ENCODE results near the gene SPO11. TPM values are rescaled to one million over a fixed set of nuclear protein-coding genes. Genes with fewer than 3 reads are reported as not detected.

The SPO11 gene
- total RNA-seq, 4 donors from 2014 or later, result not detected

DNA sequence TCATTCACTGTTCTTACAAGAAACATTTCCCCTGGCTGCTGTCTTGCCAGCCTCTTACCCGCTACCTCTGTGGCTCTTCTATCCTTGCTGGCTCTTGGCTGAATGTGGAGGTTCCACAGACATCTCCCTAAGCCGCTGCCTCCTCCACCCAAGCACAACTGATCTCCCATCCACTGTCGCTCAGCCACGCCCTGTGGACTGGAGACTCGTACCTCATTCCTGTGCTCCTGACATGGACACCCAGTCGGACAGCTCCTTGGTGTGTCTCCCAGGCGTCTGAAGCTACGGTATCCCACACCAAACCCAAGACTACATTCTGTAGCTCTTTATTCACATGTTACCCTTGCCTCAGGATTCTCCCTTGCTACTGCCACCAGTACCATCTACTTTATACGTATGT, 40.7 kb downstream of the SPO11 start:
- TF ChIP-seq, protein P1, sequence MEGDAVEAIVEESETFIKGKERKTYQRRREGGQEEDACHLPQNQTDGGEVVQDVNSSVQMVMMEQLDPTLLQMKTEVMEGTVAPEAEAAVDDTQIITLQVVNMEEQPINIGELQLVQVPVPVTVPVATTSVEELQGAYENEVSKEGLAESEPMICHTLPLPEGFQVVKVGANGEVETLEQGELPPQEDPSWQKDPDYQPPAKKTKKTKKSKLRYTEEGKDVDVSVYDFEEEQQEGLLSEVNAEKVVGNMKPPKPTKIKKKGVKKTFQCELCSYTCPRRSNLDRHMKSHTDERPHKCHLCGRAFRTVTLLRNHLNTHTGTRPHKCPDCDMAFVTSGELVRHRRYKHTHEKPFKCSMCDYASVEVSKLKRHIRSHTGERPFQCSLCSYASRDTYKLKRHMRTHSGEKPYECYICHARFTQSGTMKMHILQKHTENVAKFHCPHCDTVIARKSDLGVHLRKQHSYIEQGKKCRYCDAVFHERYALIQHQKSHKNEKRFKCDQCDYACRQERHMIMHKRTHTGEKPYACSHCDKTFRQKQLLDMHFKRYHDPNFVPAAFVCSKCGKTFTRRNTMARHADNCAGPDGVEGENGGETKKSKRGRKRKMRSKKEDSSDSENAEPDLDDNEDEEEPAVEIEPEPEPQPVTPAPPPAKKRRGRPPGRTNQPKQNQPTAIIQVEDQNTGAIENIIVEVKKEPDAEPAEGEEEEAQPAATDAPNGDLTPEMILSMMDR (IDR thresholded peaks at IDR 0.05), result no peak
- TF ChIP-seq POLR2AphosphoS5 (IDR thresholded peaks at IDR 0.05), result no peak
- no peak for TF ChIP-seq POLR2A (IDR thresholded peaks at IDR 0.05; ENCODE audit: low read depth)
- no peak for TF ChIP-seq EP300 (IDR thresholded peaks at IDR 0.05)
- DNase-seq (ENCODE audit: extremely low spot score), result no peak
- Histone ChIP-seq H3K36me3 (peaks cover 83 to 100% (median 97%) of the 10 kb centered on the region in 4 donors), H3K27me3 (no peaks in the 10 kb centered on the region), H3K4me1 (peaks cover 3 to 12% (median 7%) of the 10 kb centered on the region in 4 donors), H3K9me3 (no peaks in the 10 kb centered on the region), H3K4me3 (no peak overlapping the region), H3K27ac (replicated peaks in 1 of 4) (no peak overlapping the region)
- intact Hi-C loops (cut with DNase I), result no loop called here
- WGBS, result 86% methylated on average over 9 of the region's 9 CpGs

GRCh38 chr20:57371363-57371762, 41.8 kb downstream of the SPO11 start:
- H3K4me3 ChIP-seq, result no peak overlapping the region
- no peak for TF ChIP-seq POLR2AphosphoS5 (IDR thresholded peaks at IDR 0.05)
- TF ChIP-seq POLR2A (IDR thresholded peaks at IDR 0.05; ENCODE audit: low read depth), result no peak
- no peak for TF ChIP-seq EP300 (IDR thresholded peaks at IDR 0.05)
- TF ChIP-seq, protein P1 (IDR thresholded peaks at IDR 0.05), result no peak
- no peaks in the 10 kb centered on the region for H3K9me3 ChIP-seq
- peaks cover 74 to 100% (median 97%) of the 10 kb centered on the region in 4 donors for H3K36me3 ChIP-seq
- no peaks in the 10 kb centered on the region for H3K27me3 ChIP-seq
- no peak for DNase-seq (ENCODE audit: extremely low spot score)
- peaks cover 3 to 13% (median 7%) of the 10 kb centered on the region in 4 donors for H3K4me1 ChIP-seq
- H3K27ac ChIP-seq (replicated peaks in 1 of 4), result no peak overlapping the region
- 88% methylated on average over 4 of the region's 4 CpGs for WGBS
- intact Hi-C loops (cut with DNase I), result no loop called here

DNA sequence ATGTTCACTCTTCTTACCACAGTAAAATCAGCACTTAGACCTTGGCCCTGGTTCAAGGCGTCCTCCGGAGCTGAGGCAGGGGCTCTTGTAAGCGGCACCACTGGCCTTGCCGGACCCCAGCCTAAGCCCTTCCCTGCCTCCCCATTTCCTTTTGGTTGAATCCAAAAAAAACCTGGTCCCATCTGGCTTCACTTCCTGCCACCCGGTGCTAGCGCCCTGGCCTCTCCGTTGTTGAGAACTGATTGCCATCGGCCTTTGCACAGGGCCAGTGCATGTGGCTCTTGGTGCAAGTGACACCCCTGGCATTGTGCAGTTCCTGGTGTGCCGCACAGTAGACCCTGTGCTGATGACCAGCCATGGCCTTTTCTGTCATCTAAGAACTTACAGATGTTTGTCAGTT, 42.6 kb downstream of the SPO11 start:
- 87% methylated on average over 9 of the region's 9 CpGs for WGBS
- TF ChIP-seq POLR2A (IDR thresholded peaks at IDR 0.05; ENCODE audit: low read depth), result no peak
- TF ChIP-seq EP300 (IDR thresholded peaks at IDR 0.05), result no peak
- no peak for TF ChIP-seq POLR2AphosphoS5 (IDR thresholded peaks at IDR 0.05)
- TF ChIP-seq, protein P1 (IDR thresholded peaks at IDR 0.05), result no peak
- Histone ChIP-seq H3K27ac (replicated peaks in 1 of 4) (no peak overlapping the region), H3K27me3 (no peaks in the 10 kb centered on the region), H3K4me1 (peaks cover 3 to 13% (median 7%) of the 10 kb centered on the region in 4 donors), H3K9me3 (no peaks in the 10 kb centered on the region), H3K36me3 (peaks cover 72 to 100% (median 97%) of the 10 kb centered on the region in 4 donors), H3K4me3 (no peak overlapping the region)
- intact Hi-C loops (cut with DNase I), result no loop called here
- no peak for DNase-seq (ENCODE audit: extremely low spot score)

- no peak overlapping the region for H3K4me3 ChIP-seq
- 88% methylated on average over 25 of the region's 25 CpGs for WGBS
- H3K9me3 ChIP-seq, result no peaks in the 10 kb centered on the region
- H3K27me3 ChIP-seq, result no peaks in the 10 kb centered on the region
- no peak for DNase-seq (ENCODE audit: extremely low spot score)
- H3K4me1 ChIP-seq, result peaks cover 3 to 13% (median 7%) of the 10 kb centered on the region in 4 donors
- H3K36me3 ChIP-seq, result peaks cover 73 to 100% (median 96%) of the 10 kb centered on the region in 4 donors
- H3K27ac ChIP-seq (replicated peaks in 1 of 4), result no peak overlapping the region
- TF ChIP-seq, protein P1 (IDR thresholded peaks at IDR 0.05), result no peak
- no peak for TF ChIP-seq POLR2AphosphoS5 (IDR thresholded peaks at IDR 0.05)
- no peak for TF ChIP-seq POLR2A (IDR thresholded peaks at IDR 0.05; ENCODE audit: low read depth)
- TF ChIP-seq EP300 (IDR thresholded peaks at IDR 0.05), result no peak
- intact Hi-C loops (cut with DNase I), result no loop called here
These were observed 43.2 kb downstream of the SPO11 start for GRCh38 chr20:57372581-57373350.

All from esophagus muscularis mucosa (tissue), 4 donors.